OCI-LY7 (cell line): ENCODE results near the gene ZYX.

Source experiments
- CTCF ChIP-seq: fragments of 200-600 bp; sonication (generic); conservative IDR thresholded peaks from 2 replicates; pipeline ENCODE4 v1.5.1; 2014; ENCODE audit warnings: mild to moderate bottlenecking, antibody characterized with exemption, low read length, moderate library complexity, mixed read lengths
- EZH2phosphoT487 ChIP-seq: fragments of 200-600 bp; sonication (generic); IDR thresholded peaks from 2 replicates; pipeline ENCODE4 v1.6.1; 2018; ENCODE audit warnings: low read depth, borderline replicate concordance, mild to moderate bottlenecking, mixed run types, antibody characterized with exemption, low read length, moderate library complexity, mixed read lengths

- TF ChIP-seq CTCF (no peak), EZH2phosphoT487 (no peak)
Measured at GRCh38 chr7:143395187-143396149, 14.3 kb downstream of the ZYX start.
